IMR-90 (cell line): ENCODE data around the gene PYGL. TPM values are rescaled to one million over a fixed set of nuclear protein-coding genes. Genes with fewer than 3 reads are reported as not detected.

Experiments
- ATAC-seq: fragments of 200-7000 bp; cut with Tn5 transposase; 2 replicates; pipeline ENCODE4 v1.9.1; 2020; ENCODE audit warnings: low read depth, mild to moderate bottlenecking, moderate library complexity
- BruUV-seq: library from RNA; stranded (reverse); fragments of 400-500 nt; replicated peaks from 2 replicates; lab custom pipeline; 2021; lab: Mats Ljungman, UMichigan
- CTCF ChIA-PET: fragments of 300-600 bp; formaldehyde crosslinking; extraction: SDS; loops from one replicate; lab custom pipeline; 2021; ENCODE audit warnings: antibody characterized with exemption; lab: Yijun Ruan, JAX
- POLR2A ChIA-PET: fragments of 300-600 bp; sonication (Branson Sonifier 250); formaldehyde crosslinking; loops from one replicate; lab custom pipeline; 2022; ENCODE audit warnings: antibody characterized with exemption; ENCODE audit not compliant: unreplicated experiment; lab: Charles Lee
- DNase-seq: peaks from one replicate; pipeline ENCODE4 v3.0.0; 2013
- H2AFZ ChIP-seq: replicated peaks from 2 replicates; pipeline ENCODE3; 2013; ENCODE audit warnings: low read length, mild to moderate bottlenecking; ENCODE audit not compliant: poor library complexity
- H2AK5ac ChIP-seq: 2 replicates; pipeline ENCODE4 v1.6.1; 2013; ENCODE audit warnings: low read depth, low read length, inconsistent platforms
- H2AK9ac ChIP-seq: replicated peaks from 2 replicates; pipeline ENCODE3; 2013; ENCODE audit warnings: mild to moderate bottlenecking, low read depth, low read length, moderate library complexity; ENCODE audit not compliant: poor library complexity
- H2BK120ac ChIP-seq: 2 replicates; pipeline ENCODE4 v1.6.1; 2013; ENCODE audit warnings: low read depth, low read length, inconsistent platforms
- H2BK15ac ChIP-seq: 3 replicates; pipeline ENCODE4 v1.6.1; 2013; ENCODE audit warnings: low read depth, low read length, inconsistent platforms
- H2BK20ac ChIP-seq: 2 replicates; pipeline ENCODE4 v1.6.1; 2013; ENCODE audit warnings: low read depth, mild to moderate bottlenecking, inconsistent platforms, low read length, moderate library complexity
- H2BK5ac ChIP-seq: 2 replicates; pipeline ENCODE4 v1.6.1; 2013; ENCODE audit warnings: mild to moderate bottlenecking, low read depth, low read length, inconsistent platforms; ENCODE audit not compliant: poor library complexity, severe bottlenecking
- H3K14ac ChIP-seq: replicated peaks from 2 replicates; pipeline ENCODE4 v1.6.1; 2013; ENCODE audit warnings: low read depth, low read length, inconsistent platforms
- H3K18ac ChIP-seq: 2 replicates; pipeline ENCODE4 v1.6.1; 2013; ENCODE audit warnings: low read depth, low read length, control low read depth
- H3K23ac ChIP-seq: 2 replicates; pipeline ENCODE4 v1.6.1; 2013; ENCODE audit warnings: low read depth, low read length, inconsistent platforms
- H3K27ac ChIP-seq: 2 replicates; pipeline ENCODE4 v1.5.1; 2013; ENCODE audit warnings: mild to moderate bottlenecking, control low read depth, low read length; ENCODE audit not compliant: insufficient read depth
- H3K27me3 ChIP-seq: 2 replicates; pipeline ENCODE4 v1.6.1; 2013; ENCODE audit warnings: low read length; ENCODE audit not compliant: control insufficient read depth, insufficient read depth
- H3K36me3 ChIP-seq: 2 replicates; pipeline ENCODE4 v1.6.1; 2013; ENCODE audit warnings: low read length, mixed read lengths; ENCODE audit not compliant: control insufficient read depth, insufficient read depth
- H3K4ac ChIP-seq: 2 replicates; pipeline ENCODE4 v1.6.1; 2013; ENCODE audit warnings: low read depth, low read length, inconsistent platforms
- H3K4me1 ChIP-seq: 2 replicates; pipeline ENCODE4 v1.6.1; 2013; ENCODE audit warnings: low read length, mixed read lengths; ENCODE audit not compliant: control insufficient read depth, insufficient read depth
- H3K4me2 ChIP-seq: 2 replicates; pipeline ENCODE4 v1.6.1; 2013; ENCODE audit warnings: low read depth, mild to moderate bottlenecking, control low read depth, low read length, moderate library complexity
- H3K4me3 ChIP-seq: 2 replicates; pipeline ENCODE4 v1.5.1; 2013; ENCODE audit warnings: low read depth, mild to moderate bottlenecking, control low read depth, low read length, moderate library complexity; ENCODE audit not compliant: insufficient read depth
- H3K56ac ChIP-seq: 2 replicates; pipeline ENCODE4 v1.6.1; 2013; ENCODE audit warnings: low read length, inconsistent platforms; ENCODE audit not compliant: insufficient read depth; ENCODE audit errors: extremely low read depth
- H3K79me1 ChIP-seq, 2 experiments: 2 replicates each; pipeline ENCODE4 v1.6.1; 2013; ENCODE audit warnings: low read length in 2 of 2, inconsistent platforms in 1 of 2, low read depth in 1 of 2
- H3K9ac ChIP-seq: 2 replicates; pipeline ENCODE4 v1.6.1; 2013; ENCODE audit warnings: low read depth, low read length, control low read depth
- H3K9me1 ChIP-seq: 2 replicates; pipeline ENCODE4 v1.6.1; 2013; ENCODE audit warnings: low read length, inconsistent platforms; ENCODE audit not compliant: insufficient read depth
- H3K9me3 ChIP-seq: 2 replicates; pipeline ENCODE4 v1.6.1; 2013; ENCODE audit warnings: low read length; ENCODE audit not compliant: control insufficient read depth, insufficient read depth
- H4K20me1 ChIP-seq: 2 replicates; pipeline ENCODE4 v1.6.1; 2013; ENCODE audit warnings: low read length, inconsistent platforms; ENCODE audit not compliant: insufficient read depth
- H4K5ac ChIP-seq: 2 replicates; pipeline ENCODE4 v1.6.1; 2013; ENCODE audit warnings: mild to moderate bottlenecking, low read depth, low read length, control low read depth
- H4K8ac ChIP-seq, 2 experiments: 2 replicates each; pipeline ENCODE4 v1.6.1; 2013; ENCODE audit warnings: low read depth in 2 of 2, low read length in 2 of 2, control low read depth in 1 of 2, inconsistent platforms in 1 of 2
- H4K91ac ChIP-seq: 2 replicates; pipeline ENCODE4 v1.6.1; 2013; ENCODE audit warnings: low read depth, low read length, inconsistent platforms; ENCODE audit not compliant: insufficient read depth
- CEBPB ChIP-seq: IDR thresholded peaks from 2 replicates; pipeline ENCODE4 v1.6.1; 2012; ENCODE audit warnings: low read depth, low read length, improper control_type of control experiment
- CHD1 ChIP-seq: IDR thresholded peaks from 2 replicates; pipeline ENCODE4 v1.6.1; 2012; ENCODE audit warnings: low read depth, low read length, improper control_type of control experiment
- FOS ChIP-seq: fragments of 150-350 bp; IDR thresholded peaks from 2 replicates; pipeline ENCODE4 v1.6.1; 2016; ENCODE audit warnings: low read depth, low read length
- MAZ ChIP-seq: IDR thresholded peaks from 2 replicates; pipeline ENCODE4 v1.6.1; 2012; ENCODE audit warnings: low read depth, mild to moderate bottlenecking, low read length, improper control_type of control experiment, moderate library complexity, borderline replicate concordance
- NFE2L2 ChIP-seq: fragments of 150-350 bp; IDR thresholded peaks from 2 replicates; pipeline ENCODE4 v1.6.1; 2016; ENCODE audit warnings: low read depth, mild to moderate bottlenecking, low read length
- POLR2A ChIP-seq: IDR thresholded peaks from 2 replicates; pipeline ENCODE4 v1.6.1; 2012; ENCODE audit warnings: mild to moderate bottlenecking, low read depth, low read length
- RAD21 ChIP-seq: IDR thresholded peaks from 2 replicates; pipeline ENCODE4 v1.6.1; 2012; ENCODE audit warnings: low read length, improper control_type of control experiment
- SMC3 ChIP-seq: fragments of 150-350 bp; IDR thresholded peaks from 2 replicates; pipeline ENCODE4 v1.6.1; 2016; ENCODE audit warnings: low read depth, mild to moderate bottlenecking, antibody characterized with exemption, low read length, moderate library complexity
- WGBS, 2 experiments: methylation state at CpG; one replicate each; pipeline versions ENCODE4 v1.1.5 to v1.1.7; 2013; ENCODE audit warnings: missing lambda C conversion rate in 2 of 2; ENCODE audit not compliant: insufficient read length in 1 of 2; ENCODE audit errors: extremely low coverage in 2 of 2; 5-methylcytosine and 5-hydroxymethylcytosine counted together
- dilution Hi-C: fragments of 300-500 bp; cut with HindIII; formaldehyde crosslinking; loops from one replicate; pipeline ENCODE4 v1.14.3; 2018; ENCODE audit warnings: low sequenced_read_pairs; ENCODE audit not compliant: unreplicated experiment
- in situ Hi-C: fragments of 300-500 bp; cut with MboI; formaldehyde crosslinking; loops from 3 replicates; pipeline ENCODE4 v1.14.3; 2019; ENCODE audit warnings: low sequenced_read_pairs, inconsistent platforms, mixed read lengths
- intact Hi-C: fragments of 100-400 bp; cut with micrococcal nuclease; formaldehyde crosslinking; loops from 2 replicates; pipeline ENCODE4 v1.10.0; 2022
- polyA plus RNA-seq, 3 experiments: library from polyadenylated mRNA; depleted of rRNA; stranded (reverse); fragments of >200 nt; gene quantifications; 2 replicates each; pipeline ENCODE4 v1.2.3, GENCODE V29; 2012; ENCODE audit warnings: low replicate concordance in 1 of 3
- total RNA-seq: library from RNA; depleted of rRNA; stranded (reverse); fragments of >200 nt; gene quantifications from 2 replicates; pipeline ENCODE4 v1.2.3, GENCODE V29; 2012
- TF ChIP-seq, protein P1 (sequence below): conservative IDR thresholded peaks from 2 replicates; pipeline ENCODE4 v1.5.1; 2012; ENCODE audit warnings: mild to moderate bottlenecking, low read depth, low read length, improper control_type of control experiment
- TF ChIP-seq, protein P2 (sequence below): fragments of 150-350 bp; IDR thresholded peaks from 2 replicates; pipeline ENCODE4 v1.6.1; 2016; ENCODE audit warnings: low read depth, mild to moderate bottlenecking, low read length, moderate library complexity, borderline replicate concordance

Gene PYGL
- total and polyA plus RNA-seq, 2 of the 4 experiments (the other 2 are of a cell fraction) = 52.3 to 70.4 TPM

- Histone ChIP-seq H3K56ac (no peak overlapping the region), H2AFZ (no peak overlapping the region), H3K36me3 (peaks cover 23% of the 10 kb centered on the region), H3K9me1 (peaks cover 7% of the 10 kb centered on the region), H3K4me3 (no peak overlapping the region), H3K18ac (no peak overlapping the region), H3K14ac (no peak overlapping the region), H2BK20ac (no peak overlapping the region), H2BK5ac (no peak overlapping the region), H2AK9ac (no peak overlapping the region), H4K8ac (no peak overlapping the region), H3K27me3 (no peaks in the 10 kb centered on the region), H3K9ac (no peak overlapping the region), H2BK15ac (no peak overlapping the region), H4K5ac (no peak overlapping the region), H2BK120ac (no peak overlapping the region), H3K23ac (no peak overlapping the region), H3K9me3 (no peaks in the 10 kb centered on the region), H3K4me1 (peaks cover 3% of the 10 kb centered on the region), H2AK5ac (no peak overlapping the region), H3K4me2 (no peak overlapping the region), H4K91ac (no peak overlapping the region), H3K79me1 (no peaks in the 10 kb centered on the region), H3K4ac (no peak overlapping the region), H4K20me1 (no peaks in the 10 kb centered on the region), H3K27ac (no peak overlapping the region)
- no TSS peak for BruUV-seq
- in situ Hi-C loops = no loop called here
- DNase-seq (no peak), ATAC-seq (no peak)
- dilution Hi-C loops = no loop called here
- POLR2A ChIA-PET = no interaction called here
- intact Hi-C loops = no loop called here
- CTCF ChIA-PET = no interaction called here
- TF ChIP-seq NFE2L2 = no peak
- no peak for TF ChIP-seq POLR2A
- TF ChIP-seq MAZ = no peak
- TF ChIP-seq, protein P1, sequence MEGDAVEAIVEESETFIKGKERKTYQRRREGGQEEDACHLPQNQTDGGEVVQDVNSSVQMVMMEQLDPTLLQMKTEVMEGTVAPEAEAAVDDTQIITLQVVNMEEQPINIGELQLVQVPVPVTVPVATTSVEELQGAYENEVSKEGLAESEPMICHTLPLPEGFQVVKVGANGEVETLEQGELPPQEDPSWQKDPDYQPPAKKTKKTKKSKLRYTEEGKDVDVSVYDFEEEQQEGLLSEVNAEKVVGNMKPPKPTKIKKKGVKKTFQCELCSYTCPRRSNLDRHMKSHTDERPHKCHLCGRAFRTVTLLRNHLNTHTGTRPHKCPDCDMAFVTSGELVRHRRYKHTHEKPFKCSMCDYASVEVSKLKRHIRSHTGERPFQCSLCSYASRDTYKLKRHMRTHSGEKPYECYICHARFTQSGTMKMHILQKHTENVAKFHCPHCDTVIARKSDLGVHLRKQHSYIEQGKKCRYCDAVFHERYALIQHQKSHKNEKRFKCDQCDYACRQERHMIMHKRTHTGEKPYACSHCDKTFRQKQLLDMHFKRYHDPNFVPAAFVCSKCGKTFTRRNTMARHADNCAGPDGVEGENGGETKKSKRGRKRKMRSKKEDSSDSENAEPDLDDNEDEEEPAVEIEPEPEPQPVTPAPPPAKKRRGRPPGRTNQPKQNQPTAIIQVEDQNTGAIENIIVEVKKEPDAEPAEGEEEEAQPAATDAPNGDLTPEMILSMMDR = no peak
- TF ChIP-seq RAD21 = no peak
- TF ChIP-seq, protein P2, sequence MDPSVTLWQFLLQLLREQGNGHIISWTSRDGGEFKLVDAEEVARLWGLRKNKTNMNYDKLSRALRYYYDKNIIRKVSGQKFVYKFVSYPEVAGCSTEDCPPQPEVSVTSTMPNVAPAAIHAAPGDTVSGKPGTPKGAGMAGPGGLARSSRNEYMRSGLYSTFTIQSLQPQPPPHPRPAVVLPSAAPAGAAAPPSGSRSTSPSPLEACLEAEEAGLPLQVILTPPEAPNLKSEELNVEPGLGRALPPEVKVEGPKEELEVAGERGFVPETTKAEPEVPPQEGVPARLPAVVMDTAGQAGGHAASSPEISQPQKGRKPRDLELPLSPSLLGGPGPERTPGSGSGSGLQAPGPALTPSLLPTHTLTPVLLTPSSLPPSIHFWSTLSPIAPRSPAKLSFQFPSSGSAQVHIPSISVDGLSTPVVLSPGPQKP = no peak
- TF ChIP-seq CEBPB = no peak
- no peak for TF ChIP-seq SMC3
- no peak for TF ChIP-seq CHD1
- no peak for TF ChIP-seq FOS
- no CpG with 5 or more reads among the region's 3 CpGs for WGBS, 2 experiments
Observed at GRCh38 chr14:50926851-50927386, 17.4 kb downstream of the PYGL start.
